H1 (cell line): ENCODE data around the gene LILRB4. TPM values are rescaled to one million over a fixed set of nuclear protein-coding genes. Genes with fewer than 3 reads are reported as not detected.

Experiments used
- CEBPB ChIP-seq: IDR thresholded peaks from 2 replicates; pipeline ENCODE4 v1.6.1; 2012; ENCODE audit warnings: low read depth, low read length
- CHD7 ChIP-seq: fragments of 300-600 bp; sonication (generic); IDR thresholded peaks from 2 replicates; pipeline ENCODE4 v1.7.1; 2012; ENCODE audit warnings: low read length, moderate library complexity, mild to moderate bottlenecking, inconsistent platforms; ENCODE audit not compliant: insufficient replicate concordance
- CTBP2 ChIP-seq: IDR thresholded peaks from 2 replicates; pipeline ENCODE4 v1.7.0; 2011; ENCODE audit warnings: borderline replicate concordance, mild to moderate bottlenecking, moderate library complexity, mixed read lengths, low read length; ENCODE audit not compliant: insufficient read depth, insufficient read length
- HDAC2 ChIP-seq, 2 experiments: fragments of 300-600 bp in 1 of 2; sonication (generic) in 1 of 2; IDR thresholded peaks; 2 replicates each; pipeline ENCODE4 v1.6.1; 2011 to 2012; ENCODE audit warnings: low read depth in 2 of 2, low read length in 2 of 2, mild to moderate bottlenecking in 2 of 2, moderate library complexity in 2 of 2, borderline replicate concordance in 1 of 2, inconsistent platforms in 1 of 2
- KDM4A ChIP-seq: IDR thresholded peaks from one replicate; pipeline ENCODE4 v1.7.1; 2012; ENCODE audit warnings: low read depth, mild to moderate bottlenecking, moderate library complexity, low read length, inconsistent platforms; ENCODE audit not compliant: severe bottlenecking
- SP1 ChIP-seq: IDR thresholded peaks from 2 replicates; pipeline ENCODE4 v1.6.1; 2011; ENCODE audit warnings: low read depth, low read length
- SRF ChIP-seq: IDR thresholded peaks from 2 replicates; pipeline ENCODE4 v1.6.1; 2011; ENCODE audit warnings: mild to moderate bottlenecking, low read depth, low read length, moderate library complexity
- TAF7 ChIP-seq: optimal IDR thresholded peaks from 2 replicates; pipeline ENCODE3; 2011; ENCODE audit warnings: low read depth, mild to moderate bottlenecking, inconsistent platforms, low read length, moderate library complexity, borderline replicate concordance
- polyA plus RNA-seq, 7 experiments: library from polyadenylated mRNA; depleted of rRNA in 3 of 7; stranded (reverse) in 5 of 7; unstranded in 2 of 7; fragments of >200 nt in 5 of 7; fragments of 200-250 nt in 2 of 7; gene quantifications; 1 replicate in 5 of 7; 2 replicates in 1 of 7; 4 replicates in 1 of 7; pipeline versions ENCODE4 v1.2.1 to v1.2.3, GENCODE V29; 2011 to 2013; ENCODE audit warnings: missing spikeins in 2 of 7, mixed read lengths in 2 of 7
- total RNA-seq: library from RNA; stranded (reverse); fragmentation: NEBNext Ultra II Directional; extraction: Animal tissue kit (Norgen Biotek cat#: 25700); gene quantifications from 2 replicates; pipeline ENCODE4 v1.2.1, GENCODE V29; 2021
- TF ChIP-seq, protein P1 (sequence below): IDR thresholded peaks from 2 replicates; pipeline ENCODE4 v1.6.1; 2011; ENCODE audit warnings: low read depth, mild to moderate bottlenecking, low read length; ENCODE audit not compliant: insufficient read depth

LILRB4 gene
- total and polyA plus RNA-seq, 2 of the 8 experiments (the other 6 are each of a cell fraction or from before 2014, with no cell fraction given), result not detected

DNA sequence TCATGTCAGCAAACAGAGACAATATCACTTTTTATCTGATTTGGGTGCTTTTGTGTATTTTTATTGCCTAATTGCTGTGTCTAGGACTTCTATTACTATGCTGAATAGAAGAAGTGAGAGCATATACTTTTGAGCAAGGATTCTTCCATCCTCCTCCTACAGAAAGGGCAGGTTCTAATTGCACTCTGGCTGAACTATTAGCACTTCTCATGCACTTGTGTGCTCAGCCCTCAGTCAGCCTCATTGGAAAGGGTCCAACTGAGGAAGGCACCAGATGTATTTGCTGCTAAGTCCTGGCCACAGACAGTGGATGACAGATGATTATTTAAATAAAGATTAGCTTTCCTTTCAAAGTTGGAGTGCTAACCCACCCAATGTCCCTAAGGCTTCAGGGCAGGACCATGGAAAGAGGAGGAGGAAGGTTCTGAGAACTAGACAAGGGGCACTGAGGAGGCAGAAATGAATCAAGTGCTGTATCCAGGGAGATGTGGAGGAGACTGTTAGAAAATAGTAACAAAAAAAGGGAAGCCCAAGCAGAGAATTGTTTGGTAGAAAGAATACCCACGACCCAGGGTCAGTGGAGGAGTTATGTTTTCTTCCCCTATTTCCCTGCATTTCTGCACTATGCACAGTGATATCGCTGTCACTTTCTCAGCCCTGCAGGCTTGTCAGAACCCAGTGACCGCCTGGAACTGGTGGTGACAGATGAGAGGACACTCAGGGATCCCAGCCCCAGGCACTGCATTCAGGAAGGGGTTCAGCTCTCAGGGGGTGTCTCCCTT is 8.0 kb downstream of the LILRB4 start (continued):
- TF ChIP-seq CEBPB, result no peak
- no peak for TF ChIP-seq SP1
- no peak for TF ChIP-seq SRF
- TF ChIP-seq, protein P1, sequence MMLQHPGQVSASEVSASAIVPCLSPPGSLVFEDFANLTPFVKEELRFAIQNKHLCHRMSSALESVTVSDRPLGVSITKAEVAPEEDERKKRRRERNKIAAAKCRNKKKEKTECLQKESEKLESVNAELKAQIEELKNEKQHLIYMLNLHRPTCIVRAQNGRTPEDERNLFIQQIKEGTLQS, result no peak
- no peak for TF ChIP-seq KDM4A
- TF ChIP-seq CHD7, result no peak
- no peak for TF ChIP-seq CTBP2
- no peak for TF ChIP-seq HDAC2 (IDR thresholded peaks at IDR 0.05; ENCODE audit: borderline replicate concordance in 1 of 2, low read depth in 2 of 2, low read length in 2 of 2)
- no peak for TF ChIP-seq TAF7
